ENCODE measurements around the gene MAP3K5. TPM values are rescaled to one million over a fixed set of nuclear protein-coding genes. Genes with fewer than 3 reads are reported as not detected.

MAP3K5 gene
- total and polyA plus RNA-seq, 9 of the 15 experiments (the other 6 are each of a cell fraction or from before 2014, with no cell fraction given): 2.2 to 13.0 (median 9.9) TPM

GRCh38 chr6:136711644-136712043, 80.6 kb downstream of the MAP3K5 start:
- intact Hi-C loops (cut with micrococcal nuclease): no loop called here
- no peak overlapping the region for H3K27ac ChIP-seq (ENCODE audit: extremely low read depth, low read depth, low read length)
- DNase-seq (ENCODE audit: extremely low read depth in 1 of 4, low spot score in 3 of 4): no peak
- ChIA-PET CTCF (ENCODE audit: low intra/inter-chr PET ratio) (no interaction called here), POLR2A (interaction anchor here (1.1 to 1.5 kb wide), 2 partner anchors 10 to 12 kb away, joined by 3 to 4 read pairs; no protein-coding TSS in a partner anchor)
- no peak overlapping the region for H2AFZ ChIP-seq (ENCODE audit: low read depth, low read length)
- in situ Hi-C loops (cut with MboI): no loop called here
- ATAC-seq: no peak
- H3K9me1 ChIP-seq (ENCODE audit: control insufficient read depth, insufficient read depth, low read length): no peaks in the 10 kb centered on the region
- WGBS (ENCODE audit: insufficient coverage, low coverage, missing lambda C conversion rate): 68% methylated on average over 2 of the region's 2 CpGs
- H3K4me3 ChIP-seq: no peak overlapping the region
- H3K27me3 ChIP-seq (ENCODE audit: control insufficient read depth in 2 of 2, insufficient read depth in 2 of 2, low read length in 2 of 2): no peaks in the 10 kb centered on the region
- no peak overlapping the region for H3K4me2 ChIP-seq (ENCODE audit: insufficient read depth, low read length)
- peaks cover 27% of the 10 kb centered on the region for H3K79me2 ChIP-seq (ENCODE audit: control insufficient read depth, insufficient read depth, low read length)
- no peaks in the 10 kb centered on the region for H3K9me3 ChIP-seq (replicated peaks; ENCODE audit: control insufficient read depth, insufficient read depth, low read depth, low read length)
- no peak for FAIRE-seq
- no peak overlapping the region for H3K9ac ChIP-seq (ENCODE audit: insufficient read depth in 1 of 2, low read depth in 2 of 2, low read length in 2 of 2)
- no TSS peak for BruUV-seq (replicated peaks)
- TF ChIP-seq RBBP5 (IDR thresholded peaks at IDR 0.05; ENCODE audit: borderline replicate concordance, insufficient read depth, low read length, poor library complexity, severe bottlenecking) (no peak), ZBTB40 (IDR thresholded peaks at IDR 0.05) (no peak), ZBTB40 (CRISPR knock-in tag; IDR thresholded peaks at IDR 0.05) (no peak)
- H4K20me1 ChIP-seq (replicated peaks; ENCODE audit: control insufficient read depth, insufficient read depth, low read length): no peaks in the 10 kb centered on the region
- no peaks in the 10 kb centered on the region for H3K36me3 ChIP-seq (ENCODE audit: control insufficient read depth, insufficient read depth, low read length)
- H3K4me1 ChIP-seq (replicated peaks in 1 of 2; ENCODE audit: control insufficient read depth in 2 of 2, insufficient read depth in 2 of 2, low read length in 2 of 2): peaks cover 0 to 6% of the 10 kb centered on the region in 2 experiments; a peak in 3 of 5 replicates
